Measurements from ENCODE around the gene MRGPRF.
"Not testable (repeated sequence)": the region's sequence is repeated elsewhere in the genome, so short reads cannot be mapped to it uniquely, and the experiment has no call there.

Gene MRGPRF

DNA sequence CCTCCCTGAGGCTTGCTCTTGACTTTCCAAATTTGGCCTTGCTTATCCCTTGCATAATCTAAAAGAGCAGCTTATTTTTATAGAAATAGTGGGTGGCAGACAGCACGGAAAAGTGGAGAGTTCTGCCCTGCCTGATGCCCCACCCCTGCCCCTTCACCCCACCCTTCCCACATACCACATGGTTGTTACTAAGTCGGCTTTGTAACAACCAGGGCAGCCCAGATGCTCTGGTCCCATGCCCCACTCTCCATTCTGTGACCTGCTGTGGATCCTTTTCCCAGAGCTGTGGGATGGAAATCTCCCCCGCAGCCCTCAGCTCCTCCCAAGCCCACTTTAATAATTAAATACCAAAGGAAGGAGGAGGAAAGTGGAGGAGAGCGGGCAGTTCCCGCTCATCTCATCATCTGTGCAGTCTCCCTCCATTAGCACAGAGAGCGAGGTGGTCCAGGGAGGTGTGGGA is 10.9 kb downstream of the MRGPRF start:
- DNase-seq, result peak; percentile 29

DNA sequence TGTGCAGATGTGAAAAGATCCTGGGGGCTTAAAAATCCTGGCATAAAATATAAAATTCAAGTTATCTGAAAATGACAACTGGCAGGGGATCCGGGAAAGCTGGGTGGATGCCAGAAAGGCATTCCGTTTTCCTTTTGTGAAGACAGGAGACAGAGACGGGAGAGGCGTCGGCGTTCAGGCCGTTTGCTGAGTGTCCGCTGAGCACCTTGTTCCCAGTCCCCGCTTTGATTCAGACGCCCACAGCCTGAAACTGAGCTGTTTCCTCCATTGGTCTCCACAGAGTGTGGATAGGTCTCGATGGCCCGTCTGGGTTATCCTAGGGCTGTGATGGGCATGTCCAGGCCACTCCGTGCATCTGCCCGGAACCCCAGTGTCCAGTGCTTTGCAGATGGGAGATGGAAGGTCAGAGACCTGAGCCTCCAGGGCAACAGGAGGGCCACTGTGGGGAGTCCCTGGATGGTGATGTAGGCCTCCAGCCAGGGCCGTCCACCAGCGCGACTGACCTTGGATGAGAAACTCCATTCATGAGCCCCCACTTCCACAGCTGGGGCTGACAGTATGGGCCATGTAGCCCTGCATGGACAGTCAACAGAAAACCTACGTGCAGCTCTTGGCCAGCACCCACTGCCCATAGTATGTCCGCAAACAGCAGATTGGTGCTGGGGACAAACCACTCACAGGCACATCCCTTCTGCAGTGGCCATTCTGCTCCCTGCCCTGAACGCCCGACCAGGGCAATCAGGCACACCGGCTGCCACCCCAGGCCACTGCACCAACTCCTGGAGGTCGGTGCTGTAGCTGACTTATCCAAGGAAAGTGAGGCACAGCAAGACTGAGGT is 11.6 kb downstream of the MRGPRF start:
- no peak for DNase-seq

DNA sequence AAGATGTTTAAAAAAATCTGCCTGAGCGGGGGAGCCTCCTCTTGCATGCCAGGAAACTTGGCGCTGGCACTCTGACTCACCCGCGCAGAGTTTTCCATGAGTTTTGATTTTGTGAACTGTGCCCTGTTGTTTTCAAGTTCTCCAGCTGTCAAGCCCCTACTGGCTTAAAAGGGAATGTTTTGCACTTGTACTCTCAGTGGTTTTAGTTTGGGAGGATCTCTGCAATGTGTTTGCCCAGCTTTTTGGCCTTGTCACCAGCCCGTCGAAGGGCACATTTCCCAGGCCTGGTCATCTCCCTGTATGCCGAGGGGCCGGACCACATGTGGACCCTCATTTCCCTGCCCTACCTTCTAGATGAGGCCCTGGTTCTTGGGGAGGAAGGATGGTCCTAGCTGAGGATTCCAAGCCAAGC is 12.2 kb downstream of the MRGPRF start:
- DNase-seq, result no peak

DNA sequence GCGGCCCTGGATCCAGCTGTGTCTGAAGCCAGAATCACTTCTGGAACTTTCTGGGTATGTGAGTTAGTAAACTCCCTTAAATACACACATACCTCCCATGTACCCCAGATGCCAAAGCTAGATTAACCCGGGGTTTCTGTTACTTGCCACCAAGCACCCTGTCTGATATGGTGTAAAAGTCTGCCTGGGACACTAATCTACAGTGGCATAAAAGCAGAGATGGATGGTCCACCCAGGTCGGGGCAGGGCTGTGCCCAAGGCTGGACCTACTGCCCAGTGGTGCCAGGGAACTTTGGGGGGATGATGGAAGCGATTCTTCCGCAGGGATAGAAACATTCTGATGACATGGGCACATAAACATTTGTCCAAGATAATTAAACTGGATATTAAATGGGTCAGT is 12.7 kb downstream of the MRGPRF start:
- DNase-seq, result no peak

DNA sequence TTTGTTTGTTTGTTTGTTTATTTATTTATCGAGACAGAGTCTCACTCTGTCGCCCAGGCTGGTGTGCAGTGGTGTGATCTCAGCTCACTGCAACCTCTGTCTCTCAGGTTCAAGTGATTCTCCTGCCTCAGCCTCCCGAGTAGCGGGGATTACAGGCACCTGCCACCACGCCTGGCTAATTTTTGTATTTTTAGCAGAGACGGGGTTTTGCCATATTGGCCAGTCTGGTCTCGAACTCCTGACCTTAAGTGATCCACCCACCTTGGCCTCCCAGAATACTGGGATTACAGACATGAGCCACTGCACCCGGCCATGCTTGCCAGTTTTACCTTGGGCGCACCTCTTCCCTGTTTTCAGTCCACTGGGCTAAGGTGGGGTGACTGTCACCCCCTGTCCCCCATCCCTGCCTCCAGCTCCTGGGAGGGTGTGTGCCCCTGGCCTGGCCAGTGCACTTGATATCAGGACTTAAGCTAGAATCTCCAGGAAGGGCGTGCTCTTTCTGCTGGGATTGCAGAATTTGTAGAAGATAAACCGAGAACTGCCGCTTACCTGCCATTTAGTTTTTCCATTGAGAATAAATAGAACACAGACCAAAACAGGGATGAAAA is 13.2 kb downstream of the MRGPRF start:
- DNase-seq, result not testable (repeated sequence)

DNA sequence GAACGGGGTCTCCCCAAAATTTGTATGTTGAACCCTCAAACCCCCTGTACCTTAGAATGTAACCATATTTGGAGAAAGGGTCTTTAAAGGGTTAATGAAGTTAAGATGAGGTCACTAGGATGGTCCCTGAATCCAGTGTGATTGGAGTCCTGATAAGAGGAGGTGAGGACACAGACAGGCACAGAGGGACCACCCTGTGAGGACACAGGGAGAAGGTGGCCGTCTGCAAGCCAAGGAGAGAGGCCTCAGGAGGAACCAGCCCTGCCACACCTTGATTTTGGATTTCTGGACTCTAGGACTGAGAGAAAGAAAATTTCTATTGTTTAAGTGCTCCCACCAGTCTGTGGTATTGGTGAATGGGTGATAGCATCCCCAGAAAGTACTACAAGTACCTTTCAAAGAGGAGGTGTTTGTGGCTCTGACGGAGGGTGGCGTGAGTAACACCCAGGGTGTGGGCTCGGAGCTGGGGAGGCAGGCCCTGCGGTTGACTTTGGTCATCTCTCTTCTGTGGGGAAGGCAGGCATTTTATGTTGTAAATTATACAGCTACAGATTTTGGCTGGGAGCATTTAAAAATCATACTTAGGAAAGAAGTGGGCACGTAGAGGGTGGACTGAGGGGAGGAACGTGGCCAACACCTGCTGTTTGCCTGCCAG is 13.8 kb downstream of the MRGPRF start:
- DNase-seq, result no peak

DNA sequence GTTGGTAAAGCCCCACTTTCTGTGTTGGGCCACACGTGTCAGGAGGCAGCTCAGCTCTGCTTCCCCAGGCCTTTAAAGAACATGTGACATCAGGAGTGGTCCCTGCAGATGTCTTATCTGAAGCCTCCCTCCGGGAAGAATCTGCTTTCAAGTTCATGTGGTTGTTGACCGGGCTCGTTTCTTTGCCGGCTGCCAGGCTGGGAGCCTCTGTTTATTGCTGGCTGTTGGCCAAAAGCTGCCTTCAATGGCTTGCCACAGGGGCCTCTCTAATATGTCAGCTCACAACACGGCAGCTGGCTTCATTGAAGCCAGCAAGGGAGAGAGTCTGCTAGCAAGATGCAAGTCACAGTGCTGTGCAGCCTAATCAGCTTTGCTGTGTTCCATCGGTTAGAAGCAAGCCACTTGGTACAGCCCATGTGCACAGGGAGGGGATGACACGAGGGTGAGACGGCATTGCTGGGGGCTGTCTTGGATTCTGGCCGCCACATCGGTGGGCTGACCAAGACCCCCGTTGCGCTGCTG is 14.6 kb downstream of the MRGPRF start:
- no peak for DNase-seq

DNA sequence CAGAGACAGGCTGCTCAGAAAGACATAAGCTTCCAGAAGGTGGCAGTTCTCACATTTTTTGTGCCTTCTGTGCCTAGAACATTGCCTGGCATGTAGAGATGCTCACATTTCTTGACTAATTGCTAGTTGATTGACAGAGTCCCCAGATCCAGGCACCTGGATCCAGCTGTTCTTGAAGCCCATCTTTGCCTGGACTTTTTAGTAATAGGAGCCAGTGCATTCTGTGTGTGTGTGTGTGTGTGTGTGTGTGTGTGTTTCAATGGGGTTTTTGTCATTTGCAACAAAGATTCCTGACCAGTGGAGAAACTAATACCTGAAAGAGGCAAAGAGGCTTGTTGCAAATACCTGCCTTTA is 15.1 kb downstream of the MRGPRF start:
- DNase-seq, result no peak

DNA sequence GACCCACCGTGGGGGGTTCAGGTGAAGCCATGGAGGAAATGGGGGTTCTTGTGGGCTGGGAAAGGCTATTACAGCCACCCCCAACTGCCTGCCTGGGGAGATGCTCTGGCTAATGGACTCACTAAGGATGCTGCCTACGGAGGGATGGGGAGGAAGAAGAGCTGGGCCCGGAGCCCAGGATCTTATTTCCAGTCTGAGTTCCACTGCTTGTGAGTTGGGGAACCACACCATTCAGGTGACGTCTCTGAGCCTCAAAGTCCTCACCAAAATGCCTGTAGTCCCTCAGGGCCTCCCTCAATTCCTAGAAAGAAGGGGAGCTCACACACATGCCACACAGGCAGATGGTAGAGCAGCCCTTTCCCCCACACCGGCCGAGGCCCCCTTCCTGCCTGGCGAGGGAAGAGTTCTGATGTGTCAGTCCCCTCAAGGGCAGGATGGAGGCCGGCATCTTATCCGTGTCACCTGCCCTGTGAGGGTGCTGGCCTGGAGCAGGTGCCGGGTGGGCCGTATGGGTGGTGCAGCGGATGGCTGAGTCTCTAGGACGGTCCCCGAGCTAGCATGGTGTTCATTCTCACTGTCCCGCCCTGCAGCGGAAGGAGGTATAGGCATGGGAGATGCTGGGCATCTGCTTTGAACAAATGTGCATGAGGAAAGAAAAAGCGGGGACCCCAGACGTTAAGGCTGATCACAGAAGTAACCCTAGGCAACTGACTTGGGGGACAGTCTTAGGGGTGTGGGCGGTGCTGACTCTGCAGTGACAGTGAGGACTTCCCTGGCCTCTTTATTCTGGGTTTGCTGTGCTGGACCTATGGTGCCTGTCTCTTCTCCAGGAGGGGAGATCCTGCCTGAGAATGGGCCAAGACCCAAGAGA is 15.7 kb downstream of the MRGPRF start:
- DNase-seq, result no peak

DNA sequence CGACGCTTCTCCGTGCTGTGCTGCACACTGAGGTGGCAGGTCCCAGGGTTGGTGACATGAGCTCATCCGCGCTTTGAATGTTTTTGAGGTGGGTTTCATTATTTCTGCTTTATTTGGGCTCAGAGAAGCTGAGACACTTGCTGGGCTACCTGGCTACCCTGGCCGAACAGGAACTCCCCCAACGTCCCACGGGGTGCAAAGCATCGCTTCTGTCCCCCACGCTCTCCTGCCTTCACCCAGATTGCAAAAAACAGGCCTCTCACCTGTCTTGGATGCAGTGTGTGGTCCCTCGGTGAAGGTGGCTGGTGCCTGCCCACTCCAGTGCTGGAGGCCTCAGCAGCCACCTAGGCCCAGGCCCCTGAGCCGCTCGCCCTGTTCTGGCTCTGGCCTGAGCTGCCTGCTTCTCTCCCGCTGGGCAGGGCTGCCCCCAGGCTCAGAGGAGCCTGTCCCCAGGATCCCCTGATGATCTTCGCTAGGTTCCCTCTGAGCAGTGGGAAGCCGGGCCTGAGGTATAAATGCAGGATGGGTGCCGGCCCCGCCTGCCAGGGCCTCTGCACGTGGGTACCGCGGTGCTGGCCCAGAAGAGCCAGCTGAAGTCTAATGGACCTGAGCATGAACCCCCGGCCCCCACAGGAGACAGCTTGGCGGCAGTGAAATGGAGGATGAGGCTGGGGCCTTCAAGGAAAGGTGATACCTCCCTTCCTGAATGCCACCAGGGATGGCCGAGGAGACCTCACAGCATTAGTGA is 16.5 kb downstream of the MRGPRF start:
- DNase-seq, result no peak

DNA sequence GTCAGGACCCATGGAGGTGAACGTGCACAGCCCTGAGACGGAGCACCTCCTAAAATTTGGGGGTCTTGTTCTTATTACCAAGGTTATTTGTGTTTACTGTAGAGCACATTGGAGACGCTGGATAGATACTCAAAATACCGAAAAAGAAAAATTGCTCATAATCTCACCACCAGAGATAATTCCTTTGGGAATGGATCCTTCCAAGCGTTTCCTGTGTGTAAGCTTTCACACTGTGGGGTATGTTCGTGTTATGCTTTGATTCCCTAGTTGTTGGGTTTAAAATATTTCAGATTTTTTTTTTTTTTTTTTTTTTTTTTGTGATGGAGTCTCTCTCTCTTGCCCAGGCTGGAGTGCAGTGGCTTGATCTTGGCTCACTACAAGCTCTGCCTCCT is 18.2 kb downstream of the MRGPRF start:
- DNase-seq, result no peak

DNA sequence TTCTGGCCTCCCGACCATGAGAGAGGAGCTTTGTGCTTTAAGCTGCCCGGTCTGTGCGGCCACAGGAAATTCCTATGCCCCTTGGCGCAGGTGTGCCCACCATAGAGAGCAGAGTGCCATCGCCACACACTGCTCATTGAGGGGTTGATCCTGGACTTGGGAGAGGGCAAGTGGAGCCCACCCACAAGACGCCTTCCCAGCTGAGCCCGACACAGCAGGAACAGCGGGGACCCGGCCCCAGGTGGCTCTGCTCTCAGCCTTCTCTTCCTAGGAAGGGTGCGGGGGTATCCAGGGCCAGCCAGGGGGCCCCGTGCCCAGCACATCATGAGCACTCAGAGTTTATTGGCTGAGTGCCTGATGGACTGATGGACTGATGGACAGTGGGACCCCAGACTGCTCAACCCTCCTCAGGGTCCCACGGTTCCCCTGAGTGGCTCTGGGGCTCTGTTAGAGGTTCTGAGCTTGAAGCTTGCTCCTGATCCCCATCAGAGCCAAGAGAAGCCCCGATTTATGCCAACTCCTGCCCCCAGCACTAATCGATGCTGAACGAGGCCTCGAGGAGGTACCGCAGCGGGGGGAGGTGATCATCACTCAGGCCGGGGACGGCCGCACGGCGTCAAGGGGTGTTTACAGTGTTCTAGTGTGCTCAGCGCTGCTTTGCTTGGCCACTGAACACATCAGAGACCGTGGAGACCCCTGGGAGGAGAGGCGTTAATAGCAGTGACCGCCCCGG is 18.7 kb downstream of the MRGPRF start:
- no peak for DNase-seq

DNA sequence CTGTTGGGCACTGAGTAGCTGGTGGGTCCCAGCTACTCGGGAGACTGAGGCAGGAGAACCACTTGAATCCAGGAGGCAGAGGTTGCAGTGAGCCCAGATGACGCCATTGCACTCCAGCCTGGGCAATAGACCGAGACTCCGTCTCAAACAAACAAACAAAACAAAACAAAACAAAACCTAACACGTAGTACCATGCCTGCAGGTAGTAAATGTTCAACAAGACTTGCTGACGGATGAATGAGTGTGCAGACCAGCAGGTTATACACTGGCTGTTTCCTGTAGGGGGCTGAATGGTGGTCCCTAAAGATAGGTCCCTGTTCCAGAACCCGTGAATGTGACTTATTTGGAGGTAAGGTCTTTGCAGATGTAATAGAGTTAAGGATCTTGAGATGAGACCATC is 19.5 kb downstream of the MRGPRF start:
- no peak for DNase-seq

DNA sequence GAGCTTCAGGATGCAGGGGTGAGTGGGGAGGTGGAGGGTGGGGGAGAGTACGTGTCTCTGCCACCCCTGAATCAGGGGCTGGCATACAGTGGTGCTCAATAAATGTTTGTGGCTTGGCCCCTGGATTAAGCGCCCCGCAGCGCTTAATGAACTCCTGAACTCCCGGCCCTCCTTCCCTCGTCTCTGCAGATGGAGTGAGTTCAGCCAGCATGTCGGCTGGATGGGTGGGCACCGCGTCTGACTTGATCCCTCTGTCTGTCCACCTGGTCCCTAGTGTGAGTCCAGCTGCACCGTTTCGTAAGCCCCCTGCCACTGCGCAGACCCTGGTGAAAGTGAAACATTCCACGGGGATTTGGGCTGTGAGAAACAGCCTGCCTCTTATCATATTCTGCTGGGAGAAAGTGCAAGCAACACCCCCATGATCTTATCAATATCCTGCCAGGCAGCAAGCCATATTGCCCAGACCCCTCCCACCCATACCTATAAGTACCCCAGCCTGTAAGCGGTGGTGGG is 20.2 kb downstream of the MRGPRF start:
- DNase-seq, result no peak

DNA sequence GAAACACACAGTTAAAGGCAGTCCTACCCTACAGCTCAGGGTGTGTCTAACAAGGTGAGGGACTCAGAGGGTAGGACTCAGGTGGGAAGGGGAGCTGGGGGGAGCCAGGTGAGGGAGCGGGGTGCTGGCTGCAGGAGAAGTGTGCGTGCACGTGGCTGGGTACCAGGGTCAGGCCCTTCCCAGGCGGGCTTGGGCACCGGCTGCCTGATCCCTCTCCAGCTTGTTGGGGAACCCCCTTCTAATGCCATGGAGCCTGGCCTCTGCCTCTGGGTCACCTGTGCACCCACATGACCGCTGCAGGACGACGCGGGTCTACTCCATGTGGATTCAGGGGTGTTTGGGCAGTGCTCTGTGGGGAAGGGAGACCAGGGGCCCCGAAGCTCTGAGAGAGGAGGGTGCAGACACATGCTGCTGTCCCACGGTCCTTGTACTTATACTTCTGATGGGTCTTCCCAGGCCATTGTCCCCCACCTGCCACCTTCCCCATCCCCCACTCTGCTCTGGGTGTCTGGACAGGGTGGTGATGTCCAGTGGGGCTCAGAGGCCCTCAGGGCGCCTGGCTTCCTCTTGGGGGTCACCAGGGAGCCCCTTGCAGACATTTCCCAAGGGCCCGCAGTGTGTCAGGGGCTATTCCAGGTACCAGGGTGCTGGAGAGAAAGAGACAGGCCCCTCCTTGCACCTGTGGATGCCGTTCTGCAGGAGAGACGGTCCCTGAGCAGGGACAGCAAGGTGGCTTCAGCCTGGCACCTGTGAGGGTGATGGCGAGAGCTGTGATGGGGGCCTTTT is 21.9 kb downstream of the MRGPRF start:
- DNase-seq, result no peak

DNA sequence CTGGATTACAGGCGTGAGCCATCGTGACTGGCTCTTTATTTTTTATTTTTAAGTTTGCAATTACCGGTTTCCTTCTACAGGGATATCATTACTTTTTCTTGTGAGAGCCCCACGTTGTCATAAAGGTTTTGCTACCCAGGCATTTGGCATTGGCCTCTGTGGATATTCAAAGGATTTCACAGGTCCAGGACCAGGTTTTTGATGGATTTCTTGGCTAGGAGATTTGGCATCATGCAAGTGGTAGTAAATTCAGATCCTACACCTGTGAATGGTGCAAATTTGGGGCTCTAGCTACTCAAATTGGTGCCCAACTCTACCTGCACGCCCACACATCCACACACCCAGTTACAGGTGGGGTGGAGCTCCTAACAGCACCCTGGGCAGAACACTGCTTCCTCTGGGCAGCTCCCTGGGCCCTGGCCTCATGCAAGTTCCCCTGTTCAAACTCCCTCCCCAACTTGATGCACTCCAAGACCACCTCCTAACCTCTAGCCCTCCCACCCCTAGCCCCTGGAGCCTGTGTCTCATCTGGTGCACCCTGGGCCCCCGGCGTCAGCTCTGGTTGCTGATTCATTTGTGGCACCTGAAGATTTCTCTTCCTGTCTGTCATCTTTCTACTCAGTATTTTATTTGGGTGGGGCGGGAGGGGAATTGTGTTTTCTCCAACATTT is 23.0 kb downstream of the MRGPRF start:
- no peak for DNase-seq

DNA sequence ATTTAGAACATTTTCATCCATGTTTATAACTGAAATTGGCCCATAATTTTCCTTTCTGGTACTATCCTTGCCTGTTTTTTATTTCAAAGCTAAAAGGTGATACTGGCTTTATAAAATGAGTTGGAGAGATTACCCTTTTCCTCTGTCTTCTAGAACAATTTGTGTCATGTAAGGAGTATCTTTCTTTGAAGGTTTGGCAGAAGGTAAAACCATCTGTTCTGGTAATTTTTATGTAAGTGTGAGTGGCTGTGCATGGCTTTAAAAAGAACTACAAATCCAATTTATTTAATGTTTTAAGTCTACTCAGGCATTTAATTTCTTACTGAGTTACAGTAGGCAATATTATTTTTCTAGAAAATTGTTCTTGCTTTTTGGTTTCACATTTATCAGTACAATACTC is 24.6 kb downstream of the MRGPRF start:
- DNase-seq, result no peak

DNA sequence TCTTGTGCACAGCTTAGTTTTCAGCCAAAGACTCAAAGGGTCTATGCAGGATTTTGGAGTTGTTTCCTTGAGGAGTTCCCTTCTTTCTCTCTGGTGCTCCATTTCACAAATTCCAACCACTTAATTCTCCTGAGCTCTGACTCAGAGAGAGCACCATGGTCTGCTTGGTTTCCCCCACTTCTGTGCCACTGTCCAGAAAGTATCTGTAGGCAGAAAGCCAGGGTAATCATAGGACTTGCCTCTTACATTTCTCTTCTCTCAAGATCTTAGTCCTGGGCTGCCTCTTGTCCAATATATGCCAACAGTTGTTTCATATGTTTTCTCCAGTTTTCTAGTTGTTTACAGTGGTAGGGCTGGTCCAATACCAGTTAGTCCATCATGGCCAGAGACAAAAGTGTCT is 25.8 kb downstream of the MRGPRF start:
- no peak for DNase-seq

DNA sequence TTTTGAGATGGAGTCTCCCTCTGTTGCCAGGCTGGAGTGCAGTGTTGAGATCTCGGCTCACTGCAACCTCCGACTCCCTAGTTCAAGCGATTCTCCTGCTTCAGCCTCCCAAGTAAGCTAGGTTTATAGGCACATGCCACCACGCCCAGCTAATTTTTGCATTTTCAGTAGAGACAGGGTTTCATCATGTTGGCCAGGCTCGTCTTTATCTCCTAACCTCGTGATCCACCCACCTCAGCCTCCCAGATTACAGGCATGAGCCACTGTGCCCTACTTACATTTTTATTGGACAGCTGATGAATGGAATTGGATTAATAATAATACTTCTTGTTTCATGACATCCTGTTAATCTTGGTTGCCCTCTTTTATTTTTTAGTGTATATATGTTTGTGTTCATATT is 29.2 kb downstream of the MRGPRF start:
- DNase-seq, result no peak

DNA sequence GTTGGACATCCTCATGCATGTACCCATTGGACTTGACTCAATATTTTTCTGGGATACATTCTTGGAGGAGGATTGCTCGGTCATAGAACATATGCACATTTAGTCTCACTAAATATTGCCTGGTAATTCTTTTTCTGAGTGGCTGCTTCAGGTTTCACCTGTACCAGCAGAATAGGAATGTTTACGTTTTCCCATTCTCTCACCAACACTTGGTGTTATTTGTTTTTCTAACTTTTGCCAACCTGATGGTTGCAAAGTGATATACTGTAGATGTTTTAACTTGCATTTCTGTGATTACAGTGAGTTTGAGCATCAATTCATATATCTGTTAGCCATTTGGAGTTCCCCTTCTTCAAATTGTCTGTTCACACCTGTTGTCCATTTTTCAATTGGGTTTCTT is 30.9 kb downstream of the MRGPRF start:
- DNase-seq, result no peak

Measured in suppressor macrophage treated with lipopolysaccharide for 4 hours (primary cell).